HL-60 (cell line): ENCODE measurements around the gene CCDC61.

Source experiments
- GABPA ChIP-seq: IDR thresholded peaks from 2 replicates; pipeline ENCODE4 v1.6.1; 2012; ENCODE audit warnings: low read depth
- POLR2AphosphoS5 ChIP-seq: IDR thresholded peaks from 2 replicates; pipeline ENCODE4 v1.6.1; 2012; ENCODE audit warnings: low read depth
- SPI1 ChIP-seq: IDR thresholded peaks from 2 replicates; pipeline ENCODE4 v1.6.1; 2012; ENCODE audit warnings: low read depth, mild to moderate bottlenecking, borderline replicate concordance
- TF ChIP-seq, protein P1 (sequence below): IDR thresholded peaks from 2 replicates; pipeline ENCODE4 v1.6.1; 2012; ENCODE audit warnings: low read depth; ENCODE audit not compliant: insufficient replicate concordance
- TF ChIP-seq, protein P2 (sequence below): IDR thresholded peaks from one replicate; pipeline ENCODE4 v1.5.1; 2011; ENCODE audit warnings: low read length, control low read depth, inconsistent platforms; ENCODE audit not compliant: insufficient read depth

DNA sequence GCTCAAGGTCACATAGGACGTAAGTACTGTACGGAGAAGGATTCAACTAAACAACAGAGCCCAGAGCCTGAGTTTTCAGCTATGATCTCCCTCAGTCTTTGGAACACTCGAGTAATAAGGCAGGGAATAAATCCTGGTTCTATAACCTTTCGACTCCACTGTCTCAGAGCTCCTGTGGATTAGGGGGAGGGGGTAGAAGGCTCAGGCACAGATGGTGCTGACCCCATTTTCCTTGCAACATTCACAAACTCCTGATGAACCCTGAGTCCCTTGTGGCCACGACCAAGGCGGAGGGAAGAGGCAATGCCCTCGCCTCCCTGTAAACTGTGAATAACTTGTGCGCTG, 43.0 kb upstream of the CCDC61 start:
- TF ChIP-seq GABPA (no peak), SPI1 (no peak), POLR2AphosphoS5 (no peak)
- TF ChIP-seq, protein P1, sequence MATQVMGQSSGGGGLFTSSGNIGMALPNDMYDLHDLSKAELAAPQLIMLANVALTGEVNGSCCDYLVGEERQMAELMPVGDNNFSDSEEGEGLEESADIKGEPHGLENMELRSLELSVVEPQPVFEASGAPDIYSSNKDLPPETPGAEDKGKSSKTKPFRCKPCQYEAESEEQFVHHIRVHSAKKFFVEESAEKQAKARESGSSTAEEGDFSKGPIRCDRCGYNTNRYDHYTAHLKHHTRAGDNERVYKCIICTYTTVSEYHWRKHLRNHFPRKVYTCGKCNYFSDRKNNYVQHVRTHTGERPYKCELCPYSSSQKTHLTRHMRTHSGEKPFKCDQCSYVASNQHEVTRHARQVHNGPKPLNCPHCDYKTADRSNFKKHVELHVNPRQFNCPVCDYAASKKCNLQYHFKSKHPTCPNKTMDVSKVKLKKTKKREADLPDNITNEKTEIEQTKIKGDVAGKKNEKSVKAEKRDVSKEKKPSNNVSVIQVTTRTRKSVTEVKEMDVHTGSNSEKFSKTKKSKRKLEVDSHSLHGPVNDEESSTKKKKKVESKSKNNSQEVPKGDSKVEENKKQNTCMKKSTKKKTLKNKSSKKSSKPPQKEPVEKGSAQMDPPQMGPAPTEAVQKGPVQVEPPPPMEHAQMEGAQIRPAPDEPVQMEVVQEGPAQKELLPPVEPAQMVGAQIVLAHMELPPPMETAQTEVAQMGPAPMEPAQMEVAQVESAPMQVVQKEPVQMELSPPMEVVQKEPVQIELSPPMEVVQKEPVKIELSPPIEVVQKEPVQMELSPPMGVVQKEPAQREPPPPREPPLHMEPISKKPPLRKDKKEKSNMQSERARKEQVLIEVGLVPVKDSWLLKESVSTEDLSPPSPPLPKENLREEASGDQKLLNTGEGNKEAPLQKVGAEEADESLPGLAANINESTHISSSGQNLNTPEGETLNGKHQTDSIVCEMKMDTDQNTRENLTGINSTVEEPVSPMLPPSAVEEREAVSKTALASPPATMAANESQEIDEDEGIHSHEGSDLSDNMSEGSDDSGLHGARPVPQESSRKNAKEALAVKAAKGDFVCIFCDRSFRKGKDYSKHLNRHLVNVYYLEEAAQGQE, result no peak
- TF ChIP-seq, protein P2, sequence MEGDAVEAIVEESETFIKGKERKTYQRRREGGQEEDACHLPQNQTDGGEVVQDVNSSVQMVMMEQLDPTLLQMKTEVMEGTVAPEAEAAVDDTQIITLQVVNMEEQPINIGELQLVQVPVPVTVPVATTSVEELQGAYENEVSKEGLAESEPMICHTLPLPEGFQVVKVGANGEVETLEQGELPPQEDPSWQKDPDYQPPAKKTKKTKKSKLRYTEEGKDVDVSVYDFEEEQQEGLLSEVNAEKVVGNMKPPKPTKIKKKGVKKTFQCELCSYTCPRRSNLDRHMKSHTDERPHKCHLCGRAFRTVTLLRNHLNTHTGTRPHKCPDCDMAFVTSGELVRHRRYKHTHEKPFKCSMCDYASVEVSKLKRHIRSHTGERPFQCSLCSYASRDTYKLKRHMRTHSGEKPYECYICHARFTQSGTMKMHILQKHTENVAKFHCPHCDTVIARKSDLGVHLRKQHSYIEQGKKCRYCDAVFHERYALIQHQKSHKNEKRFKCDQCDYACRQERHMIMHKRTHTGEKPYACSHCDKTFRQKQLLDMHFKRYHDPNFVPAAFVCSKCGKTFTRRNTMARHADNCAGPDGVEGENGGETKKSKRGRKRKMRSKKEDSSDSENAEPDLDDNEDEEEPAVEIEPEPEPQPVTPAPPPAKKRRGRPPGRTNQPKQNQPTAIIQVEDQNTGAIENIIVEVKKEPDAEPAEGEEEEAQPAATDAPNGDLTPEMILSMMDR, result no peak
